ENCODE data around the gene ITPR3.

- TF ChIP-seq CTCF (conservative IDR thresholded peaks at IDR 0.05) = no peak
- no peak for TF ChIP-seq ZFX (IDR thresholded peaks at IDR 0.05)
Measured at GRCh38 chr6:33600761-33601160, 20.4 kb upstream of the ITPR3 start.

Measured in C4-2B (cell line).